Measurements from ENCODE around the gene GAL3ST2. TPM values are rescaled to one million over a fixed set of nuclear protein-coding genes. Genes with fewer than 3 reads are reported as not detected.

GAL3ST2 gene
- total RNA-seq, 1 experiment from 2014 or later, result 6.8 TPM

GRCh38 chr2:241811201-241811951, 34.8 kb downstream of the GAL3ST2 start:
- Histone ChIP-seq H3K36me3 (ENCODE audit: control insufficient read depth, insufficient read depth, low read length) (no peaks in the 10 kb centered on the region), H3K27me3 (replicated peaks; ENCODE audit: control insufficient read depth, insufficient read depth, low read length) (no peaks in the 10 kb centered on the region), H3K4me3 (ENCODE audit: low read depth, low read length) (no peak overlapping the region), H3K9me3 (no peaks in the 10 kb centered on the region), H3K4me1 (no peaks in the 10 kb centered on the region)
- intact Hi-C loops (cut with micrococcal nuclease; ENCODE audit: unreplicated experiment), result no loop called here
- H3K27ac Mint-ChIP-seq (ENCODE audit: unreplicated experiment), result no peak overlapping the region
- H3K9me3 Mint-ChIP-seq (ENCODE audit: unreplicated experiment), result no peaks in the 10 kb centered on the region
- ChIA-PET POLR2A (no interaction called here), CTCF (no interaction called here)
- DNase-seq, result no peak
- H3K27me3 Mint-ChIP-seq (ENCODE audit: insufficient read depth, unreplicated experiment), result no peaks in the 10 kb centered on the region
- no TSS peak for BruUV-seq (replicated peaks)
- H3K36me3 Mint-ChIP-seq (ENCODE audit: insufficient read depth, unreplicated experiment), result peaks cover 5% of the 10 kb centered on the region
- H3K4me3 Mint-ChIP-seq (ENCODE audit: unreplicated experiment), result no peak overlapping the region
- H3K4me1 Mint-ChIP-seq (ENCODE audit: low read depth, unreplicated experiment), result no peaks in the 10 kb centered on the region
- no peak for TF ChIP-seq CTCF (IDR thresholded peaks at IDR 0.05; ENCODE audit: insufficient read depth in 1 of 2, low read depth in 1 of 2, low read length in 1 of 2, severe bottlenecking in 1 of 2, unreplicated experiment in 1 of 2)

- no peak for DNase-seq
- Histone ChIP-seq H3K36me3 (ENCODE audit: control insufficient read depth, insufficient read depth, low read length) (no peaks in the 10 kb centered on the region), H3K4me1 (no peaks in the 10 kb centered on the region), H3K27me3 (replicated peaks; ENCODE audit: control insufficient read depth, insufficient read depth, low read length) (no peaks in the 10 kb centered on the region), H3K9me3 (no peaks in the 10 kb centered on the region), H3K4me3 (ENCODE audit: low read depth, low read length) (no peak overlapping the region)
- no peaks in the 10 kb centered on the region for H3K9me3 Mint-ChIP-seq (ENCODE audit: unreplicated experiment)
- no peaks in the 10 kb centered on the region for H3K27me3 Mint-ChIP-seq (ENCODE audit: insufficient read depth, unreplicated experiment)
- POLR2A ChIA-PET, result no interaction called here
- no peak for TF ChIP-seq CTCF (IDR thresholded peaks at IDR 0.05; ENCODE audit: insufficient read depth in 1 of 2, low read depth in 1 of 2, low read length in 1 of 2, severe bottlenecking in 1 of 2, unreplicated experiment in 1 of 2)
- peaks cover 5% of the 10 kb centered on the region for H3K36me3 Mint-ChIP-seq (ENCODE audit: insufficient read depth, unreplicated experiment)
- no peaks in the 10 kb centered on the region for H3K4me1 Mint-ChIP-seq (ENCODE audit: low read depth, unreplicated experiment)
- H3K27ac Mint-ChIP-seq (ENCODE audit: unreplicated experiment), result no peak overlapping the region
- BruUV-seq (replicated peaks), result no TSS peak
- no peak overlapping the region for H3K4me3 Mint-ChIP-seq (ENCODE audit: unreplicated experiment)
- intact Hi-C loops (cut with micrococcal nuclease; ENCODE audit: unreplicated experiment), result no loop called here
- CTCF ChIA-PET, result no interaction called here
Measured at GRCh38 chr2:241811952-241812729, 35.5 kb downstream of the GAL3ST2 start.

GRCh38 chr2:241812730-241813643, 36.4 kb downstream of the GAL3ST2 start:
- no peaks in the 10 kb centered on the region for H3K9me3 Mint-ChIP-seq (ENCODE audit: unreplicated experiment)

More at GRCh38 chr2:241812730-241813643, 36.4 kb downstream of the GAL3ST2 start:
- Mint-ChIP-seq H3K27me3 (ENCODE audit: insufficient read depth, unreplicated experiment) (no peaks in the 10 kb centered on the region), H3K36me3 (ENCODE audit: insufficient read depth, unreplicated experiment) (peaks cover 5% of the 10 kb centered on the region), H3K4me3 (ENCODE audit: unreplicated experiment) (no peak overlapping the region), H3K4me1 (ENCODE audit: low read depth, unreplicated experiment) (no peaks in the 10 kb centered on the region), H3K27ac (ENCODE audit: unreplicated experiment) (no peak overlapping the region)
- POLR2A ChIA-PET, result no interaction called here
- Histone ChIP-seq H3K4me1 (no peaks in the 10 kb centered on the region), H3K4me3 (ENCODE audit: low read depth, low read length) (no peak overlapping the region), H3K36me3 (ENCODE audit: control insufficient read depth, insufficient read depth, low read length) (no peaks in the 10 kb centered on the region), H3K9me3 (no peaks in the 10 kb centered on the region), H3K27me3 (replicated peaks; ENCODE audit: control insufficient read depth, insufficient read depth, low read length) (no peaks in the 10 kb centered on the region)
- DNase-seq, result no peak
- no TSS peak for BruUV-seq (replicated peaks)
- CTCF ChIA-PET, result no interaction called here
- no peak for TF ChIP-seq CTCF (IDR thresholded peaks at IDR 0.05; ENCODE audit: insufficient read depth in 1 of 2, low read depth in 1 of 2, low read length in 1 of 2, severe bottlenecking in 1 of 2, unreplicated experiment in 1 of 2)
- intact Hi-C loops (cut with micrococcal nuclease; ENCODE audit: unreplicated experiment), result no loop called here

Data from Caco-2 (cell line).